Femur (tissue), 1 donor: Measurements from ENCODE around the gene DNAH1.

Experiments
- DNase-seq: peaks from one replicate; pipeline ENCODE4 v3.0.0-alpha.2; 2017

The DNAH1 gene

DNA sequence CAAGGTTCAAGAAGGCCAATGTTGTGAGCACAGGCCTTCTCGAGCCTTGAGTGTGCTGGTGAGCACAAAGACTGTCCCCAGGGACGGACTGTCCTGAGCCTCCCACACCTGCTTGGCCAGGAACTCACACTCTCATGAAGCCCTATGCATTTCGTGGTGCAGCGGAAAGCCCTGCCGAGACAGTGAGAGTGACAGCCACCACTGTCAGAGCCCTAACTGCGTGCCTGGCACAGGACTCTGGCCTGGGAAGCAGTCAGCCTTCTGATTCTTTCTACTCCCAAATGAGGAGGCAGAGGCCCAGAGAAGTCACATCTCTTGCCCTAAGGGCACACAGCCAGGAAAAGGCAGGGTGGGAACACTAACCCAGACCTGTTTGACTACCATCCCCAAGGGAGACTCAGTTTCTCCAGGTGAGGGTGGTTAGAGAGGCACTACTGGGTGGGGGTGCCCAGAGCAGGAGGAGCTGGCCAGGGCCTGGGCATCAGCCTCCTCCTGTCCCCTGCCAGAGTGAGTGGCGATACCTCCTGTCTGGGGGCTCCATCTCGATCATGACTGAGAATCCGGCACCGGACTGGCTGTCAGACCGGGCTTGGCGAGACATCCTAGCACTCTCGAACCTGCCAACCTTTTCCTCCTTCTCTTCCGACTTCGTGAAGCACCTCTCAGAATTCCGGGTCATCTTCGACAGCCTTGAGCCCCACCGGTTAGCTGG, 78.0 kb downstream of the DNAH1 start:
- no peak for DNase-seq

DNA sequence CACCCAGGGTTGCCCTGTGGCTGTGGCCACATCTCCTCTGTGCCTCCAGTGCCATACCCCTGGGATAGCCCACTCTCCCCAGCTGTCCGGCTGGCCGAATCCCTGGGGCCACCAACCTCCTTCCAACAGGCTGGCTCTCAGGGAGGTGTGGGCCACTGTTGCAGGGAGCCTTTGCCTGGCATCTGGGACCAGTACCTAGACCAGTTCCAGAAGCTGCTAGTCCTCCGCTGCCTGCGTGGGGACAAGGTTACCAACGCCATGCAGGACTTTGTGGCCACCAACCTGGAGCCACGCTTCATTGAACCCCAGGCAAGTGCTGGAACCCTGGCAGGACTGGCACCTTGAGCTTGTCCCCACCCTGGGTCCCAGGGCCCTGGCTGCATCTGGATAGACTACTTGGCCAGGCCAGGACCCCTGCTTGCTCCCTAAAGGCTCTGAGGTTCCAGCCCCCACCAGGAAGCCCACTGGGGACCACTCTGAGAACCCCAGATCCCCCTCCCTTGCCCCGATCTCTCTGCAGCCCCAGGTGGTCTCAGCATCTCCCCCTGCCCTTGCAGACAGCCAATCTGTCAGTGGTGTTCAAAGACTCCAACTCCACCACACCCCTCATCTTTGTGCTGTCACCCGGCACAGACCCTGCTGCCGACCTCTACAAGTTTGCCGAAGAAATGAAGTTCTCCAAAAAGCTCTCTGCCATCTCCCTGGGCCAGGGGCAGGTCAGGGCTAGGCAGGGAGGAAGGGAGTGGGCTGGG, 78.8 kb downstream of the DNAH1 start:
- no peak for DNase-seq

DNA sequence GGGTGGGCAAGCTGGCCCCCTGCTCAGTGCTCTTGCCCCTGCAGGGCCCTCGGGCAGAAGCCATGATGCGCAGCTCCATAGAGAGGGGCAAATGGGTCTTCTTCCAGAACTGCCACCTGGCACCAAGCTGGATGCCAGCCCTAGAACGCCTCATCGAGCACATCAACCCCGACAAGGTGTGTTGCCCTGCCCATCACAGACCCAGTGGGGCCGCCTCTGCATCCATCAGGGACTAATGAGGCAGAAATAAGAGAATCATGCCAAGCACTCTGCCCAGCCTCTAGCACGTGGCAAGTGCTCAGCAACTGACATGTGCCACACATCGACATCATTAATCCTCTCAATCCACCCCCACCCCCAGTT, 79.4 kb downstream of the DNAH1 start:
- DNase-seq: no peak

DNA sequence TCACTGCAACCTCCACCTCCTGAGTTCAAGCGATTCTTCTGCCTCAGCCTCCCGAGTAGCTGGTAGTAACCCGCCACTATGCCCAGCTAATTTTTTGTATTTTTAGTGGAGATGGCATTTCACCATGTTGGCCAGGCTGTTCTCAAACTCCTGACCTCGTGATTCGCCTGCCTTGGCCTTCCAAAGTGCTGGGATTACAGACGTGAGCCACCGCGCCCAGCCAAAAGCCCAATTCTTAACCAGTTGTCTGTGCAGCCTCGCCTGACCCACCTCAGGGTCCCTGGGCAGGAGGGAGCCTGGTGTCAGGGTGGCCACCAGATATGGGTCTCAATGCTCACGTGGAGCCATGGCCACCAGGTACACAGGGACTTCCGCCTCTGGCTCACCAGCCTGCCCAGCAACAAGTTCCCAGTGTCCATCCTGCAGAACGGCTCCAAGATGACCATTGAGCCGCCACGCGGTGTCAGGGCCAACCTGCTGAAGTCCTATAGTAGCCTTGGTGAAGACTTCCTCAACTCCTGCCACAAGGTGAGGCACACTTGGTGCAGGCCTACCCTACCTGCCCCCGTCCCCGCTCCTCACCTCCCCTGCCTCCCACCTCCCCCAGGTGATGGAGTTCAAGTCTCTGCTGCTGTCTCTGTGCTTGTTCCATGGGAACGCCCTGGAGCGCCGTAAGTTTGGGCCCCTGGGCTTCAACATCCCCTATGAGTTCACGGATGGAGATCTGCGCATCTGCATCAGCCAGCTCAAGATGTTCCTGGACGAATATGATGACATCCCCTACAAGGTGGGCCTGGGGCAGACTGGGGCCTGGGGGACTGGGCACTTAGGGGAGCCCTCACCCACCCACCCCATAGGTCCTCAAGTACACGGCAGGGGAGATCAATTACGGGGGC, 80.1 kb downstream of the DNAH1 start:
- DNase-seq: no peak

DNA sequence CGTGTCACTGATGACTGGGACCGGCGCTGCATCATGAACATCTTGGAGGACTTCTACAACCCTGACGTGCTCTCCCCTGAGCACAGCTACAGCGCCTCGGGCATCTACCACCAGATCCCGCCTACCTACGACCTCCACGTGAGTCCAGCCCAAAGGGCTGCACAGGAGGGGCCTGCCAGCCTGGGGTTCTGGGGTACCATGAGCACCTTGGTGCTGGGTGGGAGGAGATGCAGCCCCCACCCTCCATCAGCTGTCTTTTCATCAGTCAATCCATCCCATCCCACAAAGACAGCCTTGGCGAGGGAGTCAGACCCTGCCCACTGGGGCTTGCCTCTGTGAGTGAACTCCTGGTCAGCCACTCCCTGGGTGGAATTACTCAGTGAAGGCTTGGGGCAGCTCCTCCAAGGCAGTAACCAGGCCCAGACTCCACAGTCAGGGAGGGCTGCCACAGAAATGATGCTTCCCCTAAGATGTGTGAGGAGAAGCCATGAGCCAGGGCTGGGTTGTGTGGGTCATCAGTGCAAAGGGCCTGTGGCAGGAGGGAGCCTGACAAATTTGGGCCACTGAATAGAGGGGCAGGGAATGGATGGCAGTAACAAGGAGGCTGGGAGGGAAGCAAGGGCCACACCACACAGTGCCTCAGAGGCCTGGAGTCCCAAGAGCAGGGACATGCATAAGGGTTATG, 80.9 kb downstream of the DNAH1 start:
- no peak for DNase-seq

DNA sequence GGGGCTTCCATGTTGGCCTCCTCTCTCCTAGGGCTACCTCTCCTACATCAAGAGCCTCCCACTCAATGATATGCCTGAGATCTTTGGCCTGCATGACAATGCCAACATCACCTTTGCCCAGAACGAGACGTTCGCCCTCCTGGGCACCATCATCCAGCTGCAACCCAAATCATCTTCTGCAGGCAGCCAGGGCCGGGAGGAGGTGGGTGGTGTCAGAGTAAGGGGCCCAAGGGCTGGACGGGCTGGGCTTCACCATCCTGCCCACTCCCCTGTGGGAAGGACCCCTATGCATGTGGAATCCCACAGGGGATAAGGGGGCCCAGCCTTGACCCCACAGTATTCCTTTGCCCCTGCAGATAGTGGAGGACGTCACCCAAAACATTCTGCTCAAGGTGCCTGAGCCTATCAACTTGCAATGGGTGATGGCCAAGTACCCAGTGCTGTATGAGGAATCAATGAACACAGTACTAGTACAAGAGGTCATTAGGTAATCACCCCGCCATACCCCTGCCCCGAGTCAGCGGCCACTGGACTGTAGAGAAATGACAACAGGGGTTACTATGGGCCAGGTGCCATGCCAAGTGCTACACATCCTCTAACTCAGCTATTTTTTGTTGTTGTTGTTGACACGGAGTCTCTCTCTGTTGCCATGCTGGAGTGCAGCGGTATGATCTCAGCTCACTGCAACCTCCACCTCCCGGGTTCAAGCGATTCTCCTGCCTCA, 81.7 kb downstream of the DNAH1 start:
- DNase-seq: no peak

DNA sequence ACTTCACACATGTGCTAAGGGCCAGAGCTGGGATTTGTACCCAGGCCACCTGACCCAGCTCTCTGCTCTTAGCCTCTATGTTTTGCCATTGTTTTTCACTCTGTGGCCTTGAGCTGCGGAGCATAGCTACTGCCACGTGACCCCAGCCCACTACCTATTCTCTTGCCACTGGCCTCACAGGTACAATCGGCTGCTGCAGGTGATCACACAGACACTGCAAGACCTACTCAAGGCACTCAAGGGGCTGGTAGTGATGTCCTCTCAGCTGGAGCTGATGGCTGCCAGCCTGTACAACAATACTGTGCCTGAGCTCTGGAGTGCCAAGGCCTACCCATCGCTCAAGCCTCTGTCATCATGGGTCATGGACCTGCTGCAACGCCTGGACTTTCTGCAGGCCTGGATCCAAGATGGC, 82.6 kb downstream of the DNAH1 start:
- no peak for DNase-seq

DNA sequence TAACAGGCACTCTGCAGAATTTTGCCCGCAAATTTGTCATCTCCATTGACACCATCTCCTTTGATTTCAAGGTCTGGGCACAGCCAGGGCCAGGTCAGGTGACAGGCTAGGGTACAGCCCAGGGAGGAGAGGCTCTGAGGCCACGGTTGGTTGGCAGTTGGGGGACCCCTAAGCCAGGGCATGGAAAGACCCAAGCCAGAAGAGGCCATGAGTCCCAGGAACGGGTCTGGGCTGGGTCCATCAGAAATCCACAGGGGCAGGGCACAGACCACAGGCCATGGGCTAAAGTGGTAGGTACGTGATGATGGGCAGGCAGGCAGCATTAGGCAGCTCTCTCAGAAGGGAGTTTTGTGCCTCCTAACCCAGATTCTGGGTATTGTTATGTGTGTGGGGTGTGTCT, 83.0 kb downstream of the DNAH1 start:
- DNase-seq: no peak

DNA sequence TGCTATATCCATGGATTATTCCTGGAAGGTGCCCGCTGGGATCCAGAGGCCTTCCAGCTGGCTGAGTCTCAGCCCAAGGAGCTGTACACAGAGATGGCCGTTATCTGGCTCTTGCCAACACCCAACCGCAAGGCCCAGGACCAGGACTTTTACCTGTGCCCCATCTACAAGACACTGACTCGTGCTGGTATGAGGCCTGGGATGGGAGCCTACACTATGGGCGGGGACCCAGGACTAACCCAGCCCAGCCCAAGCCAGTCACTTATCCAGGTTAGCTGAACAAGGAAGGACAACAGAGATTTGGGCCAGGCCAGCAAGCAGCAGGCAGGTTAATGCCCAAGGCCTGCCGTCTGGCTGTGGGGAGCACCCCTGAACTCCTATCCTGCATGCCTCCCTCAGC, 83.5 kb downstream of the DNAH1 start:
- no peak for DNase-seq

DNA sequence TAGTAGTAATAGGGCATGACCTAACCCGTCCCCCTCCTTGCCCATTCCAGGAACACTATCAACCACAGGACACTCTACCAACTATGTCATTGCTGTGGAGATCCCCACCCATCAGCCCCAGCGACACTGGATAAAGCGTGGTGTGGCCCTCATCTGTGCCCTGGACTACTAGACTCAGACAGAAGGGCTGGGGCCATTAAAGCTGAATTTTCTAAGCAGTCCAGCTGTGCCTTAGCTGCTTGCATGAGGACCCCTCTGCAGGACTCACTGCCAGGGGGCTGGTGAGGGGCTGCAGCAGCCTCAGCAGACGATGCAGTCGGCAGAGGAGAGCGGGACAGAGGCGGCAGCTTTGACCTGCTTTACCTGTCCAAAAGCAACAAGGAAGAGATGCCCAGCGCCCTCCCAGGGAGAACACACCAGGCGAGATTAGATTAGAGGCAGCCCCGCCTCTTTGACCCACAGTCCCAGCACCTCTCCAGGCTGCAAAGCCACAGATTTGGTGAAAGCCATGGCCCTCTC, 84.2 kb downstream of the DNAH1 start:
- DNase-seq: no peak

DNA sequence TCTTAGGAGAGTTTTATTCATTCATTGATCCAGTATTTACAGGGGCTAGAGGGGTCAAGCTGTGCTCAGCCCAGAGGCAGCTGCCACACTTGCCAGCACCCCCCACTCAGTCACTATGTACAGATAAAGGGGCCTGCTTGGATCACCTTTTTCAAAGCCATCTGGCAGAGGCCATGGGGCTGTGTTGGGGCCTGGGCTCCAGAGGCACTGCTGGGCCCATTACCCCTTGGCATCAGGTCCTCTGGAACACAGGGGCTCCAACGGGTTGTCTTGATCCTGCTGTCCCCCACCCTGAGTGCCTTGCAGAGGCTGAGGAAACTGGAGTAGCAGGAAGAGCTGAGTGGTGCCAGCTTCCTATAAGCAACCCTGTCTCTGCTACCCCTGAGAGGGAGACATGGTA, 84.9 kb downstream of the DNAH1 start:
- DNase-seq: no peak

DNA sequence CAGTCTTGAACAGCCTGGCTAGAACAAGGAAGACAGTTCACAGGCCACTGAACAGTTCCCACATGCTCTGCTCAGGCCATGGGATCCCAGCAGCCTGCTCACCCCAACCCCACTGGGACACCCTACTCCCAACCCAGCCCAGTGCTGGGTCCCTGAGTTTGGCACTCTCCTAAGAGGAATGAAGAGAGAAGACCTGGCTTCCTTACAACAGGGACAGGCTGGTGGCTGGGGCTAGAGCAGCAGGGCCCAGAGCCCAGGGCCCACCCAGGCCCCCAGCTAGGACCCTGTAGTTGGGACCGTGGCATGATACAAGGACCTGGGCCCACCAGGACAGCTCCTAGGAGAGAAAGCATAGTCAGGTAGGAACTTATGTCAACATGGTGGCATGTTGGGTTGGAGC, 85.4 kb downstream of the DNAH1 start:
- no peak for DNase-seq

DNA sequence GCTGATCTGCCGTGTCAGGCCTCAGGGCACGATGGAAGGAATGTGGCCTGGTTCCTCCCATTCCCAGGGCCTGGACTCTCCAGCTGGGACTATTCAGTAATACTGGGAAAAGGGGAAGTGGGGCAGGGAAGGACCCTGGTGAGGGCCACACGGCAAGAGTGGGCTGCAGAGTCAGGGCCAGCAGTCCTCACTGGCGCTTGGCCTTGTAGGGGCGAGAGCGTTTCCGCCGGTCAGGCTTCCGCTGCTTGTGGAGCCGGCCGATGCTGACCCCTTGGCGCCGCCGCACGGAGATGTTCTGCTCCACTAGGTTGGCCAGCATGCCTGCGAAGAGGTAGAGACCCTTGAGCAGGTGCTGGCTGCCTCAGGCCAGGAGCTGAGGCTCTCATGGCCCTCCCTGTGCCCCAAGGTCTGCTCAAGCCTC, 86.0 kb downstream of the DNAH1 start:
- peak; percentile 25 for DNase-seq

DNA sequence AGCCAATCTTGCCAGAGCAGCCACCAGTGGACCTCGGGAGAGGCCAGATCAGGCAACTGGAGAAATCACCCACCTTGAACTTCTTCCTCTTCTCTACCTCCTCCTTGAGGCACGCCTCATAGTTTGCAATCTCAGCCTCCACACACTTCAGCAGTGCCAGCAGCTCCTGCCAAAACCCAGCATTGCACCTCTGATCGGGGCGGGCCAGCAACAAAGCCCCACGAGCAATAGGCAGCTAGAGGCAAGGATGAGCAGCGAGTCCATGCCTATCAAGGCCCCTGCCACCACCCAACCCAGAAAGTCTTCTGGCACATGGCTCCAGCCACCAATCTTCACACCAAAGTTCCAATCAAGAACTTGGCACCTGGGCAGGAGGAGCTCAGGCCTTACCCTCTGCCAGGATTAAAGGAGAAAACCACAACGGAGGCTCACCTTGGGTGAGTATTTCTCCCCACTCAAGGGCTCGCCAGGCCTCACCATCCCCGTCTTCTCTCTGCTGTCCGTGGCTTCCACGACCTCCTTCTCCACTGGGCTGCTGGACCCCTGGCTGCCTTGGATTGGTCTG, 86.7 kb downstream of the DNAH1 start:
- DNase-seq: peak; percentile 17

DNA sequence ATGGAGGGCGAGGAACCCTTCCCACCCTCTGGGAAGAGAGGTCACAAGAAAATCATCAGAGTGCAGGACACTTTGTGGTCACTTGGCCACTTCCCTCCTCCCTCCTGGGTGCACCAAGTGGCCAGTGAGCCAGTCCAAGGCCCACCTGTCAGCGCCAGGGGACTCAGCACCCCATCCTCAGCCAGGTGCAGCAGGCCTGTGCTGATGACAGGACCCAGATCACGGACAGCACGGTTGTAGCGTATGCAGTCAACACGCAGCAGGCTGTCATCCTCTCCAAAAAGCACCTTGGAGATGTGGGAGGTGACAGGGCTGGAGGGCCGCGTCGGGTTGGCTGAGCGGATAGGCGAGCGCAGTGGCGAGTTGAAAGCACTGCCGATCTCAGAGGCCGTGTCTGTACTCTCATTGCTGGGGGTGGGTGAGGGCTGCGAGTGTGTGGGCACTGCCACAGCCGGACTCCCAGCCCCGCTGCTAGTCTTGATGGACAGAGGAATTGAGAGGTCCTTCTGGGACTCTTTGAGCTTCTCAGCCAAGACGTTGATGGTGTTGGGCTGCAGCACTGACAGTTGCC, 87.2 kb downstream of the DNAH1 start:
- DNase-seq: no peak

DNA sequence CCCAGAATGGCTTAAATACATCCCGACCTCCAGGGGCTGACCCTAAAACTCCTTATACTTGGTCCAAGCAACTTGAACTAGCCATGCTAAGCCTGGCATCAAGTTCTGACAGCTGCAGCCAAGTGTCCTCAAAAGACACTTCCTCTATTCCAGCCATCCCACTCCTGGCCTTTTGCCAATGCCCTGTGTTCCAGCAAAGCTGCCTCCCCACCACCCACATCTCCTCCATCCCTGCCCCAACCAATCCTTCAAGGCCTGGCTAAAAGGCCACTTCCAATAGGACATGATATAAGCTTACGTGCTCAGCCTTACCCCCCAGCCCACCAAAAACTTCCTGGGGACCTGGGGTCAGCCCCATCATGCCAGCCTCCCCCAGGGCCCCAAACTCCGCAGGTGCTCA, 87.8 kb downstream of the DNAH1 start:
- DNase-seq: peak; percentile 41

DNA sequence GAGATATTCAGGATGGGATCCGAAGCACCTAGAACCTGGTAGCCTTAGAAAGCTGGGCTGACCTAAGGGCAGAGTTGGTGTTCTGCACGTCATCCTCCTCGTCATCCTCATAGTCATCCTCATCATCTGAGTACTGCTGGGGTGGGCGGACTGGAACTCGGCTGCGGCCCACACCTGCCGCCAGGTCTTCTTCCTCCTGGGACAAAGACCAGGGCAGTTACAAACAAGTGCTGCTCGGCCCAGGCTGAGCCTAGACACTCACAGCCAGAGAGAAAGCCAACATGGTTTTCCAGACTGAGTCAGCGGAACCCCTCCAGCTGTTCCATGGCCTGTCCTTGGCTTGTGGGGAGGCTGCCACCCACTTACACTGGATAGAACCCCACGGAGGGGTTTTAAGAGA, 88.3 kb downstream of the DNAH1 start:
- DNase-seq: peak; percentile 13

DNA sequence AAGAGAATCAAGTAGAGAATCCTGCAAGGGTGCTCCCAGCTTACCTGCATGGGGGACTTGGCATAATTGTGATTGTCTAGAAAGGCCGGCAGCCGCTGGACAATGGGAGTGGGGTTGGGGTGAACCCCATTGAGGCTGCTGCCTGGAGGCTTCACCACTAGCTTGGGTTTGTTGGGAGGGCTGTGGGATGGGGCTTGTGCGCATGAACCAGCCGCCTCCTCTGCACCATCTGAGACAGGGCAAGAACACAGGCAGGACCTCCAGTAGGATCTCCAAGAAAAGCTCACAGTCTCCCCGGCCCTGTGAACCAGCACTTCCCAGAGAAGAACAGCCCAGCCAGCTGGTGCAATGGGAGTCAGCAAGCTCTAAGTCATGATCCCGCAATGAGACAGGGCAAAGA, 88.9 kb downstream of the DNAH1 start:
- DNase-seq: peak; percentile 15

DNA sequence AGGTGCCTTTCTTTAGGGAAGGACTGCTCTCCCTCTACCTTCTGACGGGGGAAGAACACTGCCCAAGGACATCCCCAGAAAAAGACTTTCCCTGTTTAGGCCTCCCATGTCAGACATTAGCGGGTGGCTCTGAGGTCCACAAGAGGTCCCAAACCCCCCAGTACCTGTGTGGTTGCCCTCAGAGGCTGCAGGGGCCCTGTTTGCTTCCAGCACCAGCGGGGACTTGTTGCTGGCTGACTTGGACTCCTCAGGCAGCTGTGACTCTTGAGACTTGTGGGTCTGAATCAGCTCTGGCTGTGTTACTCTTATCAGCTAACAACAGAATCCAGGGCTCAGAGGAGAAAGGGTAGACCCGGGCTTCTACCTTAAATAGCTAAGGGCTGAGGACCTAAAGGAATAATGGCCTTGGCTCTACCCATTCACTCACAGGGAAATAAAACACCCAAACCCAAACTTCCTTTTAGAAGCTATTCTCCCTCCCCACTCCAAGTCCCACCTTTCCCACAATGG, 89.5 kb downstream of the DNAH1 start:
- DNase-seq: peak; percentile 13

DNA sequence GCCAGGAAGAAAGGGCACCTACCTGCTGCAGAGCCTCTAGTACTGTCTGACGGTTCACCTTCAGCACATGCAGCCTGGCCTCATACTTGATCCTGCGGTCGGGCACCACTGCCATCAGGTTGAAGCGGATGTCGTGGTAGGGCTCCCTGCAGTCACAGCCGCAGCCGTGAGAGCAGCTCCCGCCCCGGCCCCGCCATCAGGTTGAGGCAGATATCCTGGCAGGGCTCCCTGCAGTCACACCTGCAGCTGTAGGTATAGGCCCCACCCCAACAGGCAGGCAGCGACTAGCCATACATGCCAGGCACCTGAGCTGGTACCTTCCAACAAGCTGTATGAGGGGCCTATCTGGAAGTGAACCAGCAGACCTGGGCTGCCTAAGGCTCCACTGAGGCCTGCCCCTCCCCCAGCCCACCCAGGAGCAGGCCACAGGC, 90.1 kb downstream of the DNAH1 start:
- peak; percentile 22 for DNase-seq
